Uterus (tissue), 4 donors: Measurements from ENCODE around the gene FNTB. TPM values are rescaled to one million over a fixed set of nuclear protein-coding genes. Genes with fewer than 3 reads are reported as not detected.

Source experiments
- DNase-seq, 2 donors: peaks; one replicate each; pipeline ENCODE4 v3.0.0-alpha.2; 2019 to 2020
- H3K27ac ChIP-seq, 2 donors: fragments of 200-600 bp; sonication (generic); 1 replicate in 1 of 2; 2 replicates in 1 of 2; pipeline ENCODE4 v1.5.1; 2016 to 2018
- H3K27me3 ChIP-seq, 2 donors: fragments of 200-600 bp; sonication (generic); one replicate each; pipeline ENCODE4 v1.5.1; 2018 to 2019; ENCODE audit warnings: control low read depth in 1 of 2
- H3K36me3 ChIP-seq, 2 donors: fragments of 200-600 bp; sonication (generic); one replicate each; pipeline ENCODE4 v1.5.1; 2019; ENCODE audit warnings: control low read depth in 1 of 2
- H3K4me1 ChIP-seq, 2 donors: fragments of 200-600 bp; sonication (generic); one replicate each; pipeline ENCODE4 v1.5.1; 2018 to 2019; ENCODE audit warnings: control low read depth in 1 of 2
- H3K4me3 ChIP-seq, 2 donors: fragments of 200-600 bp; sonication (generic); 1 replicate in 1 of 2; 2 replicates in 1 of 2; pipeline ENCODE4 v1.5.1; 2018 to 2019; ENCODE audit warnings: mild to moderate bottlenecking in 1 of 2
- H3K9me3 ChIP-seq, 2 donors: fragments of 200-600 bp; sonication (generic); one replicate each; pipeline ENCODE4 v1.5.1; 2019; ENCODE audit warnings: control low read depth in 1 of 2
- POLR2A ChIP-seq, 2 donors: fragments of 450-650 bp; IDR thresholded peaks; one replicate each; pipeline ENCODE4 v1.6.1; 2016; ENCODE audit warnings: antibody characterized with exemption in 2 of 2, mild to moderate bottlenecking in 1 of 2, moderate library complexity in 1 of 2
- intact Hi-C: fragments of 100-400 bp; cut with DNase I; formaldehyde crosslinking; loops from one replicate; pipeline ENCODE4 v1.15.1; 2023; ENCODE audit warnings: low total_unique reads
- total RNA-seq, 4 donors: library from RNA; depleted of rRNA in 3 of 4; stranded (reverse); fragments of >200 nt in 3 of 4; gene quantifications; one replicate each; pipeline versions ENCODE4 v1.1.0 to v1.2.4, GENCODE V29; 2014 to 2023
- TF ChIP-seq, protein P1 (sequence below), 4 experiments: fragments of 200-600 bp in 2 of 4; fragments of 450-650 bp in 2 of 4; sonication (generic) in 2 of 4; IDR thresholded peaks; one replicate each; pipeline ENCODE4 v1.5.1; 2016 to 2019; ENCODE audit warnings: antibody characterized with exemption in 4 of 4, mild to moderate bottlenecking in 2 of 4, moderate library complexity in 1 of 4
- donor health status: DM: yes; HTN: yes; CAD: no.

The FNTB gene
- total RNA-seq, 4 donors from 2014 or later, result 7.4 to 29.7 (median 20.4) TPM

DNA sequence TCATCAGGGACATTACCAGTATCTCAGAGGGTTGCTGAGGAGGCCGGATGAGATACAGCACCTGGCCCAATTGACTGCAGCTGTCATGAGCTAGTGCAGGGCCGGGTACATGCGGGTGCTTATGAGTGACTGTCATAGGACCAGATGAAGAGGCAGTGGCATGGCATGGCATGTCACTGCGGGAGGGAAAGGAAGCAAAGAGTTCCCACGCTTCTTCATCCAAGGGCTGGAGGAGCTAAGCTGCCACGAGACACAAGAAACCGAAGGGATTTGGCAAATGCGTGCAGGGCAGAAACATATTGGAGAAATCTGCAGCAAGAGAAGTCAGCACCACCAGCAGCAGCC, 33.4 kb upstream of the FNTB start:
- Histone ChIP-seq H3K4me1 (no peaks in the 10 kb centered on the region), H3K27me3 (no peaks in the 10 kb centered on the region), H3K9me3 (no peaks in the 10 kb centered on the region), H3K4me3 (no peak overlapping the region), H3K27ac (no peak overlapping the region), H3K36me3 (no peaks in the 10 kb centered on the region)
- DNase-seq, result no peak
- no peak for TF ChIP-seq POLR2A (IDR thresholded peaks at IDR 0.05)
- TF ChIP-seq, protein P1, sequence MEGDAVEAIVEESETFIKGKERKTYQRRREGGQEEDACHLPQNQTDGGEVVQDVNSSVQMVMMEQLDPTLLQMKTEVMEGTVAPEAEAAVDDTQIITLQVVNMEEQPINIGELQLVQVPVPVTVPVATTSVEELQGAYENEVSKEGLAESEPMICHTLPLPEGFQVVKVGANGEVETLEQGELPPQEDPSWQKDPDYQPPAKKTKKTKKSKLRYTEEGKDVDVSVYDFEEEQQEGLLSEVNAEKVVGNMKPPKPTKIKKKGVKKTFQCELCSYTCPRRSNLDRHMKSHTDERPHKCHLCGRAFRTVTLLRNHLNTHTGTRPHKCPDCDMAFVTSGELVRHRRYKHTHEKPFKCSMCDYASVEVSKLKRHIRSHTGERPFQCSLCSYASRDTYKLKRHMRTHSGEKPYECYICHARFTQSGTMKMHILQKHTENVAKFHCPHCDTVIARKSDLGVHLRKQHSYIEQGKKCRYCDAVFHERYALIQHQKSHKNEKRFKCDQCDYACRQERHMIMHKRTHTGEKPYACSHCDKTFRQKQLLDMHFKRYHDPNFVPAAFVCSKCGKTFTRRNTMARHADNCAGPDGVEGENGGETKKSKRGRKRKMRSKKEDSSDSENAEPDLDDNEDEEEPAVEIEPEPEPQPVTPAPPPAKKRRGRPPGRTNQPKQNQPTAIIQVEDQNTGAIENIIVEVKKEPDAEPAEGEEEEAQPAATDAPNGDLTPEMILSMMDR (IDR thresholded peaks at IDR 0.05), result no peak
- intact Hi-C loops, result no loop called here

DNA sequence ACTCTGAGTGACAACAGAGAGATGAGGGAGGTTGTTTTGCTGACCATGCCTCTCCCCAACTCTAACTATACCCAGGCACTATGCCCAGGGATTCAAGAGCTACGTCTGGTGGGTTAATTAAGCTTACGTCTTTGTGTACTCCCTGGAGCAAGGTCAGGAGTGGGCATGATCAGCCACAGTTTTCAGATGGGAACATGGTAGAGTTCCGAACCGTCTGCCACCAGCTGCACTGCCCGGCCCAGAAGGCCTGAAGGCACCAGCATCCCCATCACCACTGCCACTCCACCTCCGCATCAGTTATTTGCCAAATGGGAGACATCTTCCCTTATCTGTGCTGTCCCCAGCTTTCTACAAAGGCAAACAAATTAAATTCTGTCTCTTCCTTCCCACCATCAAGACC, 33.0 kb upstream of the FNTB start:
- no peaks in the 10 kb centered on the region for H3K9me3 ChIP-seq
- H3K36me3 ChIP-seq, result no peaks in the 10 kb centered on the region
- intact Hi-C loops, result no loop called here
- no peak overlapping the region for H3K4me3 ChIP-seq
- no peaks in the 10 kb centered on the region for H3K27me3 ChIP-seq
- no peak for DNase-seq
- no peaks in the 10 kb centered on the region for H3K4me1 ChIP-seq
- H3K27ac ChIP-seq, result no peak overlapping the region
- TF ChIP-seq, protein P1 (IDR thresholded peaks at IDR 0.05), result no peak
- TF ChIP-seq POLR2A (IDR thresholded peaks at IDR 0.05), result no peak

DNA sequence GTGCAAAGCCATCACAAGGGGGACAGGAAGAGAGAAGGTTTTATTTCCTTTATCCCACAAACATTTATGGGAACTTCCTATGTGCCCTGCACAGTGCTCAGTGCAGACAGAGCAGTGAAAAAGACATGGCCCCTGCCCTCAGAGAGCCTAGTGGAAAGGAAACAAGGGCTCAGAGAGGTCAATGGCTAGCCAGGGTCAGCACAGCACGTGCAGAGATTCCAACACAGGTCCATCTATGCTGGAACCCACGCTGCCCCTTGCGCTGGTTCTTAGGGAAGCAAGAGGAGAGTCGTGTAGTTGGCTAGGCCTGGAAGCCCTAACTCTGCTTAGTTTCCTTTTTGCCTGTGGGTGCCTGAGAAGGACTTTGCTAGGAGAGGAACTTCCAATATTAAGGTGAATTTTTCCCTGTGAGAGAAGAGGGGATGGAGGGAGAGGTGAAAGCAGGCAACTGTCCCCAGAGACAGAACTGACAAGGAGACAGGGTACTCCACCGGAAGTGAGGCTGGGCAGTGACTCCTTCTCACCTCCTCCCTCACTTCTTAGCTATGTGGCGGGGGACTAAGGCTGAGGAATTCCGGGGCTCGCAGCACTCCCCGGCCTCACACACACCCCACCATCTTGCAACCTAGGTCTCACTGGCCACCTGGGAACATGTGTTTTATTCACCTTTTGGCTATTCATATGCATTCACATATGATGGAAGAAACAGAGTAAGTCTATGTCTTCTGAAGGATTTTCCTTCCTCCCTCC, 32.0 kb upstream of the FNTB start:
- no peak for TF ChIP-seq POLR2A (IDR thresholded peaks at IDR 0.05)
- TF ChIP-seq, protein P1 (IDR thresholded peaks at IDR 0.05), result no peak
- H3K4me1 ChIP-seq, result no peaks in the 10 kb centered on the region
- no peaks in the 10 kb centered on the region for H3K27me3 ChIP-seq
- H3K4me3 ChIP-seq, result no peak overlapping the region
- H3K27ac ChIP-seq, result no peak overlapping the region
- no peaks in the 10 kb centered on the region for H3K9me3 ChIP-seq
- H3K36me3 ChIP-seq, result no peaks in the 10 kb centered on the region
- DNase-seq, result no peak
- intact Hi-C loops, result no loop called here

DNA sequence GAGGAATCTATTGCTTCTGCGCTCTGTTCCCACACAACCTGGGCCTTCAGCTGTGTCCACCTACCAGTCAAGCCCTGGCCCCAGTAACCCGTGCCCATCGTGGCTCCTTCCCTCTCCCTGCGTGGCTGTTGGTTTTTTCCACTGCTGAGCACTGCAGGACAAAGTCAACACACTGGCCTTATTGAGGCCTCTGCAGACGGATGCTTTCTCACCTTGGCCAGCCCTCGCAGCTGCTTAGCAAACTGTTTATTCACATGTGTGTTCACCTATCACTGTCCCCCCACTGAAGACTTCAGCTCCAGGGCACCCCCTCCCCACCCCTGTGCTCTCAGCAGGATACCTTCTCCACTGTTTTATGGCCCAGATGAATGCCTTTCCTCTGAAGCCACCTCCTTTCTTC, 31.4 kb upstream of the FNTB start:
- no peak for TF ChIP-seq POLR2A (IDR thresholded peaks at IDR 0.05)
- TF ChIP-seq, protein P1 (IDR thresholded peaks at IDR 0.05), result no peak
- Histone ChIP-seq H3K36me3 (no peaks in the 10 kb centered on the region), H3K4me1 (no peaks in the 10 kb centered on the region), H3K27me3 (no peaks in the 10 kb centered on the region), H3K4me3 (no peak overlapping the region), H3K27ac (no peak overlapping the region), H3K9me3 (no peaks in the 10 kb centered on the region)
- no peak for DNase-seq
- intact Hi-C loops, result no loop called here

DNA sequence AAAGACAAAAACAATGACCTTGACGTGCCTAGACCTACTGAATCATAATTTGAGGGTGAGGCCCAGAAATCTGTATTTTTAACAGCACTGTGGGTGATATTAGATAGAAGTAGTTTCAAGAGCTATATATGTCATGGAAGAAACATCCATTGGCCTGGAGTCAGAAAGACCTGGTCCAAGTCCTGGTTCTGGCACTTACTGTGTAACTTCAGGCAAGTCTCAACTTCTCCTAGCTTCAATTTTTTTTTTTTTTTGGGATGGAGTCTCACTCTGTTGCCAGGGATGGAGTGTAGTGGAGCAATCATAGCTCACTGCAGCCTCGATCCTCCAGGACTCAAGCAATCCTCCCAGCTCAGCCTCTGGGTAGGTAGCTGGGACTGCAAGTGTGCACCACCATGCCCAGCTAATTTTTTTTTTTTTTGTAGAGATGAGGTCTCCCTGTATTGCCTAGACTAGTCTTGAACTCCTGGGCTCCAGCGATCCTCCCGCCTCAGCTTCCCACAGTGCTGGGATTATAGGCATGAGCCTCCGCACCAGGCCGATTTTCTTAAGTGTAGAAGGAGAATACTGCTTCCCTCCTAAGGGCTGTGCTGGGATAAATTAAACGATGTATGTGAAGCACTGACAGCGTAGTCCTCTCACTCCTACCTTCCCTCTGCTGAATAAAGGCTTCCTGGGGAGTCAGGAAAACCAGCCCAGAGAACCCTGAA, 29.8 kb upstream of the FNTB start:
- TF ChIP-seq POLR2A (IDR thresholded peaks at IDR 0.05), result no peak
- TF ChIP-seq, protein P1 (IDR thresholded peaks at IDR 0.05), result no peak
- no peak overlapping the region for H3K27ac ChIP-seq
- H3K36me3 ChIP-seq, result no peaks in the 10 kb centered on the region
- H3K4me1 ChIP-seq, result no peaks in the 10 kb centered on the region
- no peak overlapping the region for H3K4me3 ChIP-seq
- intact Hi-C loops, result no loop called here
- no peaks in the 10 kb centered on the region for H3K27me3 ChIP-seq
- no peak for DNase-seq
- H3K9me3 ChIP-seq, result no peaks in the 10 kb centered on the region
